ENCODE data around the gene ZC3HAV1.

Gene ZC3HAV1

DNA sequence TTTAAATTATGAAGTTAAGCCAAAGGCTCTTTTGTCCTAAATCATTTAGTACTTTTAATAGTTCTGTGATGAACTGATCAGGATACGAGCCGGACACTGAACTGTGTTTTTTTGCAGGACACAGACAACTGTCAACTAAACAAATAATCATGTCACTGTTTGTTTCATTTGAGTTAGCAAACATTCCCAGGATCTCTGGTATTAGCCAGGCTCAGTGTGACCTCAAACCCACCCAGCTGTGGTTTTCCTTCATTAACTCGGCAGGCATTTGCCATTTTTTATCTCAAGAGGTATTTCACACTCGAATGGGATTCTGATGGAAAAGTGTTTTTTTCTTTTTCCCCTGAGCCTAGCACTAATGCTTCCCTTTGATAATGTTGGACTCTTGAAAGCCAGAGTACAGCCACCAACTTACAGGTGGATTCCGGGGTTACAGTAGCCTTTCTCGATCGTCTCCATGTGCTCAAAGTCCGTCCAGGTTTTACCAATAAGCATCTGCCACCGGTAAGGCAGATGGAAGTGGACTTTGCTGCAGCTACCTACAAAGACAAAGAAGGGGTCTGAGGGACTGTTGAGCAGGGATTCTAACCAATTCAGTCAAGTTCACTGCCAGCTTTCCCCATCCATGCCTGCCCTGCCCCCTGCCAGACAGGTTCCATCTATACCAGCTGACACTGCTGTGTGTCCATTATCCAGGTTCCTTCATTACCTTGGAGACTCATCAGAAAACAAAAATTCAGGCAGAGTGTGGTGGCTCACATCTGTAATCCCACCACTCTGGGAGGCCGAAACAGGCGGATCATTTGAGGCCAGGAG lies 33.4 kb downstream of the ZC3HAV1 start:
- WGBS (ENCODE audit: insufficient coverage): 97% methylated on average over 7 of the region's 11 CpGs
- DNase-seq: no peak
- Histone ChIP-seq H3K9me3 (ENCODE audit: control extremely low read depth in 1 of 5, control insufficient read depth in 4 of 5, insufficient read depth in 2 of 5, low read depth in 1 of 5, low read length in 4 of 5) (no peaks in the 10 kb centered on the region), H3K27ac (ENCODE audit: insufficient read depth in 1 of 2, low read depth in 1 of 2, low read length in 2 of 2, poor library complexity in 1 of 2, severe bottlenecking in 2 of 2) (no peak overlapping the region), H3K4me3 (ENCODE audit: control insufficient read depth in 1 of 7, extremely low read depth in 1 of 7, insufficient read depth in 4 of 7, low read depth in 2 of 7, low read length in 6 of 7) (no peak overlapping the region), H3K27me3 (replicated peaks in 2 of 5; ENCODE audit: control insufficient read depth in 4 of 5, insufficient read depth in 5 of 5, low read length in 4 of 5) (no peaks in the 10 kb centered on the region), H3K4me1 (ENCODE audit: control extremely low read depth in 1 of 4, control insufficient read depth in 4 of 4, insufficient read depth in 4 of 4, low read length in 3 of 4) (peaks cover 10 to 46% (median 21%) of the 10 kb centered on the region in 4 experiments), H3K36me3 (ENCODE audit: control insufficient read depth in 4 of 4, insufficient read depth in 4 of 4, low read length in 3 of 4) (peaks cover 17 to 83% (median 57%) of the 10 kb centered on the region in 4 experiments)
- POLR2A ChIA-PET: no interaction called here
- CTCF ChIA-PET: interaction anchor here (1.0 to 3.6 kb wide), 22 partner anchors 8 to 190 kb away, joined by 3 to 49 read pairs (median 8); partner anchors contain the start of gene ZC3HAV1L

DNA sequence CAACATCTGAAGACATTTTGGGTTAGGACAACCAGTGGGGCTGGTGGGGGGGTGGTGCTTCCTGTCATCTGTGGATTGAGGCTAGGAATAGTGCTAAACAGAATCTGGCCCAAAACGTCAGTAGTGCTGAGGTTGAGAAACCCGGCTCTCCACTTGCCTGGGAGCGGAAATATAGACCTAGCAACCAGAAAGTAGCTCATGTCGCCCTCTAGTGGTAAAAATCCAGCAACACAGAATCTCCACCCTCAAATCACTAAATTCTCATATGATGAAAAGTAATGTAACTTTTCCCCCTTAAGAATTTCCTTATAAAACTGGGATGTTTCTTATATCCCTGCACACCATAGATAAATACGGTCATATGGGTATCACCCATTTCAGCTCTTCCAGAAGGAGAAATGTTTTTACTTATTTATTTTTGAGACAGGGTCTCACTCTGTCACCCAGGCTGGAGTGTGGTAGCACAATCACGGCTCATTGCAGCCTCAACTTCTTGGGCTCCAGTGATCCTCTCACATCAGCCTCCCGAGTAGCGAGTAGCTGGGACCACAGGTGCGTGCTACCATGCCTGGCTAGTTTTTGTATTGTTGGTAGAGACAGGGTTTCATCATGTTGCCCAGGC lies 34.4 kb downstream of the ZC3HAV1 start:
- ChIA-PET CTCF (interaction anchor here (0.8 to 3.6 kb wide), 26 partner anchors 9 to 197 kb away, joined by 3 to 49 read pairs (median 7); partner anchors contain the start of gene ZC3HAV1L), POLR2A (interaction anchor here (0.9 to 1.0 kb wide), 3 partner anchors 19 to 38 kb away, joined by 3 to 4 read pairs (median 3); partner anchors contain the start of gene ZC3HAV1)
- H3K9me3 ChIP-seq (ENCODE audit: control extremely low read depth in 1 of 5, control insufficient read depth in 4 of 5, insufficient read depth in 2 of 5, low read depth in 1 of 5, low read length in 4 of 5): no peaks in the 10 kb centered on the region
- peaks cover 11 to 76% (median 52%) of the 10 kb centered on the region in 4 experiments for H3K36me3 ChIP-seq (ENCODE audit: control insufficient read depth in 4 of 4, insufficient read depth in 4 of 4, low read length in 3 of 4)
- DNase-seq: peak; percentile 78 to 88 (median 82)
- H3K4me1 ChIP-seq (ENCODE audit: control extremely low read depth in 1 of 4, control insufficient read depth in 4 of 4, insufficient read depth in 4 of 4, low read length in 3 of 4): peaks cover 10 to 43% (median 20%) of the 10 kb centered on the region in 4 experiments
- no peak overlapping the region for H3K27ac ChIP-seq (ENCODE audit: insufficient read depth in 1 of 2, low read depth in 1 of 2, low read length in 2 of 2, poor library complexity in 1 of 2, severe bottlenecking in 2 of 2)
- WGBS (ENCODE audit: insufficient coverage): 22% methylated on average over 5 of the region's 9 CpGs
- peak overlapping the region in 1 of 7 experiments; percentile 28 for H3K4me3 ChIP-seq (ENCODE audit: control insufficient read depth in 1 of 7, extremely low read depth in 1 of 7, insufficient read depth in 4 of 7, low read depth in 2 of 7, low read length in 6 of 7)
- no peaks in the 10 kb centered on the region for H3K27me3 ChIP-seq (replicated peaks in 2 of 5; ENCODE audit: control insufficient read depth in 4 of 5, insufficient read depth in 5 of 5, low read length in 4 of 5)

GRCh38 chr7:139072796-139073195 lies 36.7 kb downstream of the ZC3HAV1 start:
- Histone ChIP-seq H3K36me3 (ENCODE audit: control insufficient read depth in 4 of 4, insufficient read depth in 4 of 4, low read length in 3 of 4) (peaks cover 22 to 74% (median 50%) of the 10 kb centered on the region in 4 experiments), H3K9me3 (ENCODE audit: control extremely low read depth in 1 of 5, control insufficient read depth in 4 of 5, insufficient read depth in 2 of 5, low read depth in 1 of 5, low read length in 4 of 5) (no peaks in the 10 kb centered on the region), H3K4me3 (ENCODE audit: control insufficient read depth in 1 of 7, extremely low read depth in 1 of 7, insufficient read depth in 4 of 7, low read depth in 2 of 7, low read length in 6 of 7) (peak overlapping the region in 3 of 7 experiments; percentile 29 to 36 (median 35)), H3K27me3 (replicated peaks in 2 of 5; ENCODE audit: control insufficient read depth in 4 of 5, insufficient read depth in 5 of 5, low read length in 4 of 5) (no peaks in the 10 kb centered on the region), H3K4me1 (ENCODE audit: control extremely low read depth in 1 of 4, control insufficient read depth in 4 of 4, insufficient read depth in 4 of 4, low read length in 3 of 4) (peaks cover 8 to 33% (median 12%) of the 10 kb centered on the region in 4 experiments), H3K27ac (ENCODE audit: insufficient read depth in 1 of 2, low read depth in 1 of 2, low read length in 2 of 2, poor library complexity in 1 of 2, severe bottlenecking in 2 of 2) (peak overlapping the region in 1 of 2 experiments; percentile 50)
- POLR2A ChIA-PET: no interaction called here
- DNase-seq: peak; percentile 32 to 75 (median 70)
- CTCF ChIA-PET: interaction anchor here (0.8 to 3.7 kb wide), 5 partner anchors 13 to 56 kb away, joined by 3 to 15 read pairs (median 5); no protein-coding TSS in a partner anchor
- 0% methylated on average over 1 of the region's 8 CpGs for whole genome bisulfite sequencing (ENCODE audit: insufficient coverage)

- no peaks in the 10 kb centered on the region for H3K9me3 ChIP-seq (ENCODE audit: control extremely low read depth in 1 of 5, control insufficient read depth in 4 of 5, insufficient read depth in 2 of 5, low read depth in 1 of 5, low read length in 4 of 5)
- peaks cover 8 to 33% (median 12%) of the 10 kb centered on the region in 4 experiments for H3K4me1 ChIP-seq (ENCODE audit: control extremely low read depth in 1 of 4, control insufficient read depth in 4 of 4, insufficient read depth in 4 of 4, low read length in 3 of 4)
- peaks cover 24 to 74% (median 51%) of the 10 kb centered on the region in 4 experiments for H3K36me3 ChIP-seq (ENCODE audit: control insufficient read depth in 4 of 4, insufficient read depth in 4 of 4, low read length in 3 of 4)
- ChIA-PET POLR2A (no interaction called here), CTCF (interaction anchor here (0.7 to 3.7 kb wide), 8 partner anchors 8 to 54 kb away, joined by 3 to 15 read pairs (median 4); no protein-coding TSS in a partner anchor)
- H3K27me3 ChIP-seq (replicated peaks in 2 of 5; ENCODE audit: control insufficient read depth in 4 of 5, insufficient read depth in 5 of 5, low read length in 4 of 5): no peaks in the 10 kb centered on the region
- DNase-seq: peak in 2 of 3 donors; percentile 56 to 65
- H3K27ac ChIP-seq (ENCODE audit: insufficient read depth in 1 of 2, low read depth in 1 of 2, low read length in 2 of 2, poor library complexity in 1 of 2, severe bottlenecking in 2 of 2): peak overlapping the region in 1 of 2 experiments; percentile 50
- 42% methylated on average over 2 of the region's 3 CpGs for WGBS (ENCODE audit: insufficient coverage)
- H3K4me3 ChIP-seq (ENCODE audit: control insufficient read depth in 1 of 7, extremely low read depth in 1 of 7, insufficient read depth in 4 of 7, low read depth in 2 of 7, low read length in 6 of 7): no peak overlapping the region
Observed at GRCh38 chr7:139071680-139072079, 37.8 kb downstream of the ZC3HAV1 start.

DNA sequence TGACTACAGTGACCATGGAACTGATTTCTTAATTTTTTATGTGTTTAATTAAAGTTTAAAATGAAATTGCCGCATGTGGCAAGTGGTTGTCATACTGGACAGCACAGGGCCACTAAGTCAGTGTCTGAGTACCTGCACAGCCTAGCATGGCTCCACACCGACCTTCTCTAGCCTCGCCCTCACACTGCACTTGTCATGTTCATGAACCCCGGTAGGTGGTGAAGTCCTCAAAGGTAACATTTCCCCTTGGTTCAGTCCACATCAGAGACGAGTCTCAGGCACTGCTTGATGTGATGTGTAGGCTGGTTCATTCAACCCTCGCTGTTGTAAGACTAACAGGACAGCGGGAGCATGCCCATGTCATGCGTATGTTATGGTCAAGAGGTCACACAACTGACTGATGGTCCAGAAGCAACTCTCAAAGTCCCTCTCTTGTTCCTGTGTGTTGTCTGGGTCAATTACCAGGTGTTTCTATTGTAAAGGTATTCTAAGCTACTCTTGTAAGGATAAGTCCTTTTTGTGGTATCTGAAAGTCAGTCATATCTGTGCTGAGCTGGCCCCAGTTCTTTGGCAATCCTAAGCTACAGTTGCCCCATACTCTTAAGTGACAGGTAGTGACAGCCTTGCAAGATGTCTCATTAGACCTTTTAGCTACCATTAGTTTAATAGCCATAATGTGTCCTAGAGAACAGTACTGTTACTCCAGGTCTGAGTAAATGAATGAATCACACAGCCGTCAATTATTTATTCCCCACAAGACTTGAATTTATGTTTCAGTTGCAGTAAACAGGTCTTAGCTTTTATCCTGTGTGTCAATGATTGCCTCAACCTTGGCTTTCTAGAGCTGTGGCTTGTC lies 40.7 kb downstream of the ZC3HAV1 start:
- peaks cover 5 to 23% (median 10%) of the 10 kb centered on the region in 4 experiments for H3K4me1 ChIP-seq (ENCODE audit: control extremely low read depth in 1 of 4, control insufficient read depth in 4 of 4, insufficient read depth in 4 of 4, low read length in 3 of 4)
- no peak for DNase-seq
- H3K27ac ChIP-seq (ENCODE audit: insufficient read depth in 1 of 2, low read depth in 1 of 2, low read length in 2 of 2, poor library complexity in 1 of 2, severe bottlenecking in 2 of 2): no peak overlapping the region
- H3K9me3 ChIP-seq (ENCODE audit: control extremely low read depth in 1 of 5, control insufficient read depth in 4 of 5, insufficient read depth in 2 of 5, low read depth in 1 of 5, low read length in 4 of 5): no peaks in the 10 kb centered on the region
- WGBS (ENCODE audit: insufficient coverage): 98% methylated on average over 6 of the region's 9 CpGs
- POLR2A ChIA-PET: no interaction called here
- peaks cover 30 to 87% (median 61%) of the 10 kb centered on the region in 4 experiments for H3K36me3 ChIP-seq (ENCODE audit: control insufficient read depth in 4 of 4, insufficient read depth in 4 of 4, low read length in 3 of 4)
- no peak overlapping the region for H3K4me3 ChIP-seq (ENCODE audit: control insufficient read depth in 1 of 7, extremely low read depth in 1 of 7, insufficient read depth in 4 of 7, low read depth in 2 of 7, low read length in 6 of 7)
- H3K27me3 ChIP-seq (replicated peaks in 2 of 5; ENCODE audit: control insufficient read depth in 4 of 5, insufficient read depth in 5 of 5, low read length in 4 of 5): no peaks in the 10 kb centered on the region
- CTCF ChIA-PET: interaction anchor here (1.0 to 2.5 kb wide), 5 partner anchors 9 to 58 kb away, joined by 3 to 12 read pairs (median 4); no protein-coding TSS in a partner anchor

GRCh38 chr7:139066315-139066714 lies 43.2 kb downstream of the ZC3HAV1 start:
- no peak overlapping the region for H3K4me3 ChIP-seq (ENCODE audit: control insufficient read depth in 1 of 7, extremely low read depth in 1 of 7, insufficient read depth in 4 of 7, low read depth in 2 of 7, low read length in 6 of 7)
- H3K4me1 ChIP-seq (ENCODE audit: control extremely low read depth in 1 of 4, control insufficient read depth in 4 of 4, insufficient read depth in 4 of 4, low read length in 3 of 4): no peaks in the 10 kb centered on the region
- 99% methylated on average over 8 of the region's 9 CpGs for WGBS (ENCODE audit: insufficient coverage)
- H3K36me3 ChIP-seq (ENCODE audit: control insufficient read depth in 4 of 4, insufficient read depth in 4 of 4, low read length in 3 of 4): peaks cover 39 to 91% (median 64%) of the 10 kb centered on the region in 4 experiments
- H3K9me3 ChIP-seq (ENCODE audit: control extremely low read depth in 1 of 5, control insufficient read depth in 4 of 5, insufficient read depth in 2 of 5, low read depth in 1 of 5, low read length in 4 of 5): no peaks in the 10 kb centered on the region
- CTCF ChIA-PET: interaction anchor here (0.8 to 1.8 kb wide), 6 partner anchors 13 to 49 kb away, joined by 3 to 10 read pairs (median 4); no protein-coding TSS in a partner anchor
- no peaks in the 10 kb centered on the region for H3K27me3 ChIP-seq (replicated peaks in 2 of 5; ENCODE audit: control insufficient read depth in 4 of 5, insufficient read depth in 5 of 5, low read length in 4 of 5)
- POLR2A ChIA-PET: interaction anchor here (0.9 kb wide), 1 partner anchor 31 kb away, joined by 4 read pairs; the partner anchor contains the start of gene ZC3HAV1L
- no peak for DNase-seq
- no peak overlapping the region for H3K27ac ChIP-seq (ENCODE audit: insufficient read depth in 1 of 2, low read depth in 1 of 2, low read length in 2 of 2, poor library complexity in 1 of 2, severe bottlenecking in 2 of 2)

Data from common myeloid progenitor, CD34-positive (primary cell).